ENCODE measurements around the gene RACK1.

Gene RACK1

GRCh38 chr5:181263633-181264032 is 19.9 kb upstream of the RACK1 start:
- no peak for DNase-seq

GRCh38 chr5:181261320-181262049 is 17.8 kb upstream of the RACK1 start:
- peak; percentile 98 for DNase-seq

- no peak for DNase-seq
Measured at GRCh38 chr5:181260720-181261319, 17.1 kb upstream of the RACK1 start, which contains the start of gene TRIM52. TSS of gene TRIM52 (minus strand) at chr5:181261143. CDS start at chr5:181260813, 330 bp downstream.

GRCh38 chr5:181259974-181260719 is 16.4 kb upstream of the RACK1 start:
- DNase-seq = no peak

GRCh38 chr5:181259283-181259682 is 15.6 kb upstream of the RACK1 start:
- DNase-seq = no peak

DNA sequence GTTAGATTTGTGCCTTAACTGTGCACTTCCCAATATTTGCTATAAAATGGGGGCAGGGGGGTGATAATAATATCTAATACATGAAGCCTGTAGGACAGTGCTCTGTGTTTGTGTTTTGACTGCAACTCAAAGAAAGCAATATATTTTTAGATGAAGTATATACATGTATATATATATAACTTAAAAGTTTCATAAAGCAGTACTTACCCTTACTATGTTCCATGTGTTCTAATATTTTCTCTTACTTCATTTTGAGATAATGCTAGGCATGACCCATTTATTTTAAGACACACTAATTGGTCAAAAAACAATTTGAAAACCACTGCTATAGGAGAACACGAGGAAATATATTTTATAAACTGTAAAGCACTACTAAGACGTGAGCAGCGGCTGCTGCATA is 14.9 kb upstream of the RACK1 start:
- no peak for DNase-seq

GRCh38 chr5:181255836-181256578 is 12.3 kb upstream of the RACK1 start:
- no peak for DNase-seq

DNA sequence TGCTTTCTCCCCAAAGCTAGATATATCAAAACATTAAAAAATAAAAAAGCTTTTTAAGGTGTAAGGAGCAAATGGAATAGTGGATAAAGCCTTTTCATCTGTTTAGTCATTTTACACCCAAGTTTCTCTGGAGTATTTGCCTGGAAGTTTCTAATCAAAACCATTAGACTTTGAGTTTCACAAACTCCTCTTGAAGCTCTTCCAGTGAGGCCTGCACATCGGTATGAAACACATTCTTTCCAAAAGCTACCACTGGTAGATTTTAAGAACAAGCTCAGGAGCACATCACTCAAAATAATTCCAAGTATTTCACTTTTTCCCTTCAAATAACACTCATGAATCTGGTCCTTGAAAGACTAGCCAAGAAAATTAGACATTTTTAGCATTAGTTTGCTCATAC is 11.6 kb upstream of the RACK1 start:
- DNase-seq = no peak

DNA sequence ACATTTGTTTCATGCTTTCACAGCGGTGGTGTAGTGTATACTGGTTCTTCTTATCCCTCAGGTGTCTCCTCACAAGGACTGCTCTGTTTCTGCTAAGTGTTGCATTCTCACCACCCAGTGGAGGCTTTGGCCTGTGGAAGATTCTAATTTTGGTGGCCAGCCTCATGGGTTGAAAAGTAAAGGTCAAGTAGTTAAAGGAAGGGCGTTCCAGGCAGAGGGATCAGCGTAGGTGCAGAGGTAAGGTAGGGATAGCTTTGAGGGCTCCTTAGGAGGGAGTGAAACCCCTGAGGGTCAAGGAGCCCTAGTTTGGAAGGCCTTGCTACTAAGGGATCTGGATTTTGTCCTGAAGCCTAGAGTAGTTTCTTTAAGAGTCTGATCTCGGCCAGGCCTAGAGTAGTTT is 4.6 kb upstream of the RACK1 start:
- DNase-seq = no peak

- peak; percentile 90 for DNase-seq
Measured at GRCh38 chr5:181246276-181247049, 2.8 kb upstream of the RACK1 start.

DNA sequence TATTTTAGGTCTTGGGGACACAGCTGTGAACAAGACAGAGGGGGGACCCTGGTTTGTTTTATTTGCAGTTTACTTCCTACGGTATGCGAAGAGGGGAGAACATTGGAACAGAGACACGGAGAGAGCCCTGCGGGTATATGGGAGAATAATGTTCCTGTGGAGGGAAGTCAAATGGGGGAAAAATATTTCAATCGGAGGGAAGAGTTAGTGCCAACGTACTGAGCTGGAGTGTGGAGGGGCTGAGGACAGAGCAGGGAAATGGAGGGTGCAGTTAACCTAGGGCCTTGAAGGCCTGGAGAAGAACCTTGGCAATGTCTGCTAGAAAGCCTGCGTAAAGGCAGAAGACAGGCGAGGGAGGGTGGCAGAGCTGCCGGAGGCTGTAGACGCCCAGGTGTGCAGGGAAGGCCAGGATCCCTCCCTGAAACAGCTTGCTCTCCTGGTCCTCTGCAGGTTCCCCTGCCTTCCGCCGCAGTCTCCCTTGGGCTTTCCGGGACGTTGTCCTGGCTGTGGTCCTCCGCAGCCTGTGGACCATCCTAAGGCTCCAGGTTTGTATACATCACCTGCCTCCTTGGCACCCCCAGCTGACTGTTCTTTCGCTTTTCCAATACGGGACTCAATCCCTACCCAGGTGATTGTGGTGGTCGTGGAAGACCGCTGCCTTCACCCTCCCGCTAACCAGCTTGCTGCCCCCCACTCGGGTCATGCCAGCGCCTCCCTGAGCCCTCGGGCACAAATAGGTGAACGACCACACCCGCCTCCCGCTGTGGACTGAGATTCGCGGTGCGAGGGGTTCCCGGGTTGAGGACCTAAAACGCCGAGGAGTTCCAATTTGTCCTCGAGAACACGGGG is 1.9 kb upstream of the RACK1 start:
- DNase-seq = peak; percentile 87

DNA sequence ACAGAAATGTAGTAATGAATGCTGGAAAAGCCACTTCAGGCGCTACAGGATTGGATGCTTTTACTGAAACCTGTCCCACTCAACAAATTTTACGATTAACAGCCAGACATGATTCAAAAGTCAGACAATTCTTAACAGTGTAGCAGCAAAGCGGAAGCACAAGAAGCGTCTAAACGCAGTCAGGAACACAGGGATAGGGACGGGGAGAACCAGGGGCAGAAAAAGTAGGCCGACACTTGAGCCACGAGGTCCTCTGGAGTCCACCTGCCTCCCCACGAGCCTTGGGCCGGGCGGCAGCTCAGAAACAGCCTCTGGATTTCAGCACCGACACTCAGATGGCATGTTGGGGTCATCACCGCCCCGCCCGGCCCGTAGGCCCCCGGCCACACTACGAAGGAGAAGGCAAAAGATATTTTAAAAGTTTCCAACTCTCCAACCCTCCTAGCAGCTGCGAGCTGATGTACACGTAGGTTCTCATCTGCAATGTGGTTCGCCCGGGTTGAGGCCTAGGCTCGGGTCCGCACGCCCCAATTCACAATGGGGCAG is 615 bp downstream of the RACK1 start:
- no peak for DNase-seq

GRCh38 chr5:181242031-181242451 is 1.7 kb downstream of the RACK1 start:
- no peak for DNase-seq

DNA sequence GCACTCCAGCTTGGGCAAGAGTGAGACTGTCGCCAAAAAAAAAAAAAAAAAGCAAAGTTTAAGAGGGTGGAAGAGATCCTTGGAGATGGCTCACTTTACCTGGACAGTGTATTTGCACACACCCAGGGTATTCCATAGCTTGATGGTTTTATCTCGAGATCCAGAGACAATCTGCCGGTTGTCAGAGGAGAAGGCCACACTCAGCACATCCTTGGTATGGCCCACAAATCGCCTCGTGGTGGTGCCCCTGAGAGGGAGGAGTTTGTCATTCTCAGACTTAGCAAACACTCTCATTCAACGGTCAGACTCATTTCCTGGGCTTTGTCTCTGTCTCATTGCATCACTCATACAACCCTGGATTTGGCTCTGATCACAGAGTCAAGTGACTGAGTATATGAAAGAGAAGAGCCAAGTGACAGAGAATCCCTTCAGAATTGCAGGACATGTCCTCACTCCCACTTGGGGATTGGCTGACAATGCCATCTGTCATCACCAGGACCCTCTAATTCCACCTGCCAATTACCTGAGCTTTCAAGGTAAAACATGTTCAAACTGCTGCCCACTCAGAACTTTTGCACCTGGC is 2.2 kb downstream of the RACK1 start:
- DNase-seq = no peak

GRCh38 chr5:181239062-181239663 is 4.5 kb downstream of the RACK1 start:
- DNase-seq = no peak

GRCh38 chr5:181237729-181238385 is 5.8 kb downstream of the RACK1 start:
- DNase-seq = no peak

GRCh38 chr5:181236954-181237641 is 6.6 kb downstream of the RACK1 start:
- DNase-seq = no peak

DNA sequence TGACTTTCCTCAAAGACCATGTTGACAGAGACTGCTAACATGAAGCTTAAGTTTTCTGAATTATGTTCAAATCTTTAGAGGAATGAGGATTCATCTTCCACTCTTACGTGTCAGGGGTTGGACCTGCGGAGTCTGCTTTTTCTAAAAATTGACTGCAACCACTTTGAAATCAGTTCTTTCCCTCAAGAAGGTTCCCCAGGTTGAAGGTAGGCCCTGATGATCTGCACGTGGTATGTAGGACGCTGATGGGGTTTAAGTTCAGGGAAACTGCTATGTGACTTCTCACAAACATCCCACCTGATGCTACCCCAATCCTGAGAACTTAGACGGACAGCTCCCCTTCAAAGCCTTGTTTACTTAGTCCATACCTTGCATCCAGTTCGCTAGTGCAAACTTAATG is 7.2 kb downstream of the RACK1 start:
- DNase-seq = no peak
